NOMO-1 treated with dmso at 0.1 percent for 144 hours (cell line): ENCODE results near the gene PCMT1.
"Not testable (repeated sequence)": the region's sequence is repeated elsewhere in the genome, so short reads cannot be mapped to it uniquely, and the experiment has no call there.

ENCODE experiments used
- DNase-seq: peaks from one replicate; lab custom pipeline; 2025; ENCODE audit not compliant: unreplicated experiment; lab: John Stamatoyannopoulos, UW

Gene PCMT1

DNA sequence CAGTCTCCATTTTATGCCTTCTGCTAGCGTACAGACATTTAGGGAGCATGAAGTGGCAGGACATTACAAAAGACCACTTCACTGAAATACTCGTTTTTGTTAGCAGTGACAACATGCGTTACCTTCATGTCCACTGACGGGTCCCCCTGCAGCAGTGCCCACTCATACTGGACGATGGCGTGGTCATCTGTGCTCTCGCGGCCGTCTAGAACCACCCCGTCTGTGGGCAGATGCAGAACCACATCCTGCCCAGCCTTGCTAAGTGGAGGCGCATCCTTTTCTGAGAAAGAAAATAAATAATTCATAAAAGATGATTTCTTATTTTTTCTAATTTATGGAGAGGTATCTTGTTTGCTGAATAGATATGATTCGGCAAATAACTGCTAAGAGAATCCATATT is 103.3 kb downstream of the PCMT1 start:
- DNase-seq: no peak

DNA sequence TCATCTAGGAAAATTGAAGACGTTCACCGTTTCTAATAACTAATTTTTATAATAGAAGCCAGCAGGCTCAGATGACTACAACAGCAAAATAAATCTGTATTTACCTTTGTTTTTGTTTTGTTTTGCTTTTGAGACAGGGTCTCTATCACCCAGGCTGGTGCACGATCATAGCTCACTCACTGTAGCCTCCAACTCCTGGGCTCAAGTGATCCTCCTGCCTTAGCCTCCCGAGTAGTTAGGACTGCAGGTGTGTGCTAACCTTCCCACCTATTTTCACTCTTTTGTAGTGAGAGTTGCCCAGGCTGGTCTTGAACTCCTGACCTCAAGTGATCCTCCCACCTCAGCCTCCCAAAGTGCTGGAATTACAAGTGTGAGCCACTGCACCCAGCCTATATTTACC is 104.5 kb downstream of the PCMT1 start:
- not testable (repeated sequence) for DNase-seq

- no peak for DNase-seq
These were observed 105.0 kb downstream of the PCMT1 start for GRCh38 chr6:149854532-149854931.

DNA sequence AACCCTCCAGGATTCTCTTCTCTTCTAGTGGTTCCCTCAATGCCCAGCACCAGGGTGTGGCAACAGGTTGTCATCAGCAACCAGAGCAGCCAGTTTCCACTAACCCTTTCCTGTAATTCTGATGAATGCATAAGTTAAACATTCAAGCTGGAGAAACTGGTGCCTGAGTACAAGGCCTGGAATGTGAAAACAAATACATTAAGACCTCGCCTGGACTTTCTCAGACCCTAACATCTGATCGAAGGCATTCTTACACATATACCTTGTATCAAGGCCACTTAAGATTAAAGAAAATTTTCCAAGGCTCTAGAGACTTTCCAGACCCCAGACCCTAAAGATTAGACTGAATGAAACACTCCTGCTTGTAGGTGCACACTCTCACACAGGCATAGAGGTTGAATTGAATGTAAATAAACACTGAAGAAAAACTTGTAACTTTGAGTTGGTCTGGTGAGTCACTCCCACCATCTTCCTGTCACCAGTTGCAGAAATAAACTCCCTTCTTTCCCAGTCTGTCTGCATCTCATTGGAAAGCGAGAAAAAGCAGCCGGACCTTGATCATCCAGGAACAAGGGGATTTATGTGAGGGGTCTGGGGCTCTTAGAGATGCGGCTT is 105.6 kb downstream of the PCMT1 start:
- no peak for DNase-seq

- DNase-seq: no peak
These were observed 106.2 kb downstream of the PCMT1 start for GRCh38 chr6:149855741-149856140.

- DNase-seq: no peak
These were observed 106.9 kb downstream of the PCMT1 start for GRCh38 chr6:149856256-149856994.

- no peak for DNase-seq
These were observed 108.0 kb downstream of the PCMT1 start for GRCh38 chr6:149857541-149857940.

- no peak for DNase-seq
These were observed 109.8 kb downstream of the PCMT1 start for GRCh38 chr6:149859368-149859767.

GRCh38 chr6:149859938-149860337 is 110.4 kb downstream of the PCMT1 start:
- DNase-seq: no peak

DNA sequence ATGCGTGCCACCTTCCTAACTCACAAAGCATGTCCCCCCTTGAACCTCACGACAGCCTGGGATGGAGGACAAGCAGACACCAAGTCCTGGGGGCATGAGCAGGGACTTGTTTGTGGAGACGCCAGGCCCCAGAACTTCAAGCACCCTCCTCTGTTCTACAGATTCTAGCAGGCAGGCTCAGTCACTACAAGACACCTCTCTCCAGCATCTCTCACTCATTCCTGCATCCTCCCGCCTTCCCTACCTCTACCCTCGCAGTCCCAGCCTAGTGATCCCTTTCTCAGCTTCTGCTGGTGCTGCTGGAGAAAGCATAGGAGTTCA is 110.9 kb downstream of the PCMT1 start:
- no peak for DNase-seq
